Measurements from ENCODE around the gene STX5. TPM values are rescaled to one million over a fixed set of nuclear protein-coding genes. Genes with fewer than 3 reads are reported as not detected.
"Not testable (repeated sequence)": the region's sequence is repeated elsewhere in the genome, so short reads cannot be mapped to it uniquely, and the experiment has no call there.

The STX5 gene
- total RNA-seq, 4 donors from 2014 or later: 15.3 to 62.5 (median 30.2) TPM

DNA sequence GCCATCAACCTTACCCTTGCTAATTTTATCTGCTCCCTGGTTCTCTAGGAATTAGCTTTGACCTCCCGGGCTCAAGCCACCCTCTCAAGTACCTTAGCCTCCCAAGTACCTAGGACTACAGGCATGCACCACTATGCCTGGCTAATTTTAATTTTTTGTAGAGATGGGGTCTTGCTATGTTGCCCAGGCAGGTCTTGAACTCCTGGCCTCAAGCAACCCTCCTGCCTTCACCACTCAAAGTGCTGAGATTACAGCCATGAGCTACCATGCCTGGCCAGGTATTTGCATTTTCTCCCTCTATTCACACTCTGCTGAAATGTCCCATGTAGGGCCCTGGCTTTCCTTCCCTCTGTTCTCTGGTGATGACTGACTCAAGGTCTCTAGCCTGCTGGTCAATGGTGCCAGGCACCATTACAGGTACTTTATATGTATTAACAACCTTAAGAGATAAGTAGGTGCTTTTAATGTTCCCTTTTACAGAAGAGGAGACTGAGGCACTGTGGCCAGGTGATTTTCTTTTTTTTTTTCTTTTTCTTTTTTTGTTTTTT is 16.0 kb upstream of the STX5 start:
- TF ChIP-seq, protein P1, sequence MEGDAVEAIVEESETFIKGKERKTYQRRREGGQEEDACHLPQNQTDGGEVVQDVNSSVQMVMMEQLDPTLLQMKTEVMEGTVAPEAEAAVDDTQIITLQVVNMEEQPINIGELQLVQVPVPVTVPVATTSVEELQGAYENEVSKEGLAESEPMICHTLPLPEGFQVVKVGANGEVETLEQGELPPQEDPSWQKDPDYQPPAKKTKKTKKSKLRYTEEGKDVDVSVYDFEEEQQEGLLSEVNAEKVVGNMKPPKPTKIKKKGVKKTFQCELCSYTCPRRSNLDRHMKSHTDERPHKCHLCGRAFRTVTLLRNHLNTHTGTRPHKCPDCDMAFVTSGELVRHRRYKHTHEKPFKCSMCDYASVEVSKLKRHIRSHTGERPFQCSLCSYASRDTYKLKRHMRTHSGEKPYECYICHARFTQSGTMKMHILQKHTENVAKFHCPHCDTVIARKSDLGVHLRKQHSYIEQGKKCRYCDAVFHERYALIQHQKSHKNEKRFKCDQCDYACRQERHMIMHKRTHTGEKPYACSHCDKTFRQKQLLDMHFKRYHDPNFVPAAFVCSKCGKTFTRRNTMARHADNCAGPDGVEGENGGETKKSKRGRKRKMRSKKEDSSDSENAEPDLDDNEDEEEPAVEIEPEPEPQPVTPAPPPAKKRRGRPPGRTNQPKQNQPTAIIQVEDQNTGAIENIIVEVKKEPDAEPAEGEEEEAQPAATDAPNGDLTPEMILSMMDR (IDR thresholded peaks at IDR 0.05): no peak
- TF ChIP-seq POLR2A (IDR thresholded peaks at IDR 0.05) (no peak), POLR2AphosphoS5 (IDR thresholded peaks at IDR 0.05) (no peak), EP300 (IDR thresholded peaks at IDR 0.05; ENCODE audit: low read depth) (no peak)
- no peaks in the 10 kb centered on the region for H3K9me3 ChIP-seq
- H3K27me3 ChIP-seq: no peaks in the 10 kb centered on the region
- intact Hi-C loops (cut with DNase I; ENCODE audit: low total_unique reads): no loop called here
- 92% methylated on average over 1 of the region's 1 CpG; no CpG with 5 or more reads in 1 of the 2 donors for WGBS, 2 donors (ENCODE audit: low coverage in 1 of 2)
- in situ Hi-C loops (cut with MboI; ENCODE audit: low pct_ligation_motif_present in 1 of 4, low pct_unique_long_range_greater_than_20kb in 1 of 4, low sequenced_read_pairs in 3 of 4): no loop called here
- no peak for DNase-seq
- H3K4me1 ChIP-seq: peaks cover 0 to 3% (median 1%) of the 10 kb centered on the region in 4 donors
- H3K4me3 ChIP-seq: no peak overlapping the region
- H3K36me3 ChIP-seq: peaks cover 0 to 13% (median 5%) of the 10 kb centered on the region in 4 donors
- no peak overlapping the region for H3K27ac ChIP-seq

DNA sequence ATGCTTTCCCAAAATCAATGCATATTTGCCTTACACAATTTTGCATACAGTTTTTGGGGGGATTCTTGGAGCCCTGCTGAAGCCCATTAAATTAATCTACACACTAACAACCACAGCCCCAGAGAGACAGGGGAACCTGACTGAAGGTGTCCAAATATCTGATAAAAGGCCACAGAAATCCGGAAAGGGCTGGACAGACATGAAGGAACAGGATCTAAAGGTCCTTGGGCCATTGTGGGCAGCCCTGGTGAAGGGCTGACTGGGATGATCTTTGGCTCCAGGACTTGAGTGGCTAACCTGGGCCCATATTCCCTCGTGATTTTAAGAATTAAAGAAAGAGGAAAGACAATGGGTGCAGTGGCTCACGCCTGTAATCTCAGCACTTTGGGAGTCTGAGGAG is 14.3 kb upstream of the STX5 start:
- intact Hi-C loops (cut with DNase I; ENCODE audit: low total_unique reads): no loop called here
- 85 to 94% methylated on average over 2 to 3 of the region's 3 CpGs for WGBS, 2 donors (ENCODE audit: low coverage in 1 of 2)

DNA sequence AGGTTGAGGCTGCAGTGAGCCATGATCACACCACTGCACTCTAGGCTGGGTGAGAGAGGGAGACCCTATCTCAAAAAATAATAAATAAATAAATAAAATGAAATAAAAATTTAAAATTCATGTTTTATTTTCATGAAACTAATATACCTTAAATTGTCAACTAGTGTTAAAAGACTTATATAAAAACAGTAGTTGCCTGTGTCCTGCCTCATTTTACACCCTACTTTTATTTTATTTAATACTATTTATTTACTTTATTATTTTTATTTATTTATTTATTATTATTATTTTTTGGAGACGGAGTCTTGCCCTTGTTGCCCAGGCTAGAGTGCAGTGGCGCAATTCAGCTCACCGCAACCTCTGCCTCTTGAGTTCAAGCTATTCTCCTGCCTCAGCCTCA is 12.3 kb upstream of the STX5 start:
- no peaks in the 10 kb centered on the region for H3K27me3 ChIP-seq
- in situ Hi-C loops (cut with MboI; ENCODE audit: low pct_ligation_motif_present in 1 of 4, low pct_unique_long_range_greater_than_20kb in 1 of 4, low sequenced_read_pairs in 3 of 4) (no loop called here), intact Hi-C loops (cut with DNase I; ENCODE audit: low total_unique reads) (no loop called here)
- no peaks in the 10 kb centered on the region for H3K36me3 ChIP-seq
- TF ChIP-seq, protein P1 (IDR thresholded peaks at IDR 0.05): no peak
- peaks cover 6 to 16% (median 11%) of the 10 kb centered on the region in 4 donors for H3K4me1 ChIP-seq
- no peak for DNase-seq
- WGBS, 2 donors (ENCODE audit: low coverage in 1 of 2): 96 to 97% methylated on average over 3 of the region's 3 CpGs
- no peak overlapping the region for H3K4me3 ChIP-seq
- no peaks in the 10 kb centered on the region for H3K9me3 ChIP-seq
- no peak overlapping the region for H3K27ac ChIP-seq

More for the DNA sequence above, 14.3 kb upstream of the STX5 start:
- DNase-seq: no peak
- Histone ChIP-seq H3K36me3 (no peaks in the 10 kb centered on the region), H3K27ac (no peak overlapping the region), H3K4me3 (no peak overlapping the region), H3K27me3 (no peaks in the 10 kb centered on the region), H3K9me3 (no peaks in the 10 kb centered on the region), H3K4me1 (peaks cover 6 to 11% (median 10%) of the 10 kb centered on the region in 4 donors)
- in situ Hi-C loops (cut with MboI; ENCODE audit: low pct_ligation_motif_present in 1 of 4, low pct_unique_long_range_greater_than_20kb in 1 of 4, low sequenced_read_pairs in 3 of 4): no loop called here
- TF ChIP-seq POLR2A (IDR thresholded peaks at IDR 0.05) (no peak), POLR2AphosphoS5 (IDR thresholded peaks at IDR 0.05) (no peak), EP300 (IDR thresholded peaks at IDR 0.05; ENCODE audit: low read depth) (no peak)
- TF ChIP-seq, protein P1 (IDR thresholded peaks at IDR 0.05): no peak

GRCh38 chr11:62843466-62843865 is 11.6 kb upstream of the STX5 start:
- in situ Hi-C loops (cut with MboI; ENCODE audit: low pct_ligation_motif_present in 1 of 4, low pct_unique_long_range_greater_than_20kb in 1 of 4, low sequenced_read_pairs in 3 of 4) (no loop called here), intact Hi-C loops (cut with DNase I; ENCODE audit: low total_unique reads) (no loop called here)
- no peaks in the 10 kb centered on the region for H3K36me3 ChIP-seq
- peaks cover 6 to 23% (median 16%) of the 10 kb centered on the region in 4 donors for H3K4me1 ChIP-seq
- H3K4me3 ChIP-seq: no peak overlapping the region
- 94 to 98% methylated on average over 3 of the region's 3 CpGs for WGBS, 2 donors (ENCODE audit: low coverage in 1 of 2)
- no peak overlapping the region for H3K27ac ChIP-seq
- no peaks in the 10 kb centered on the region for H3K27me3 ChIP-seq
- TF ChIP-seq POLR2A (IDR thresholded peaks at IDR 0.05) (no peak), POLR2AphosphoS5 (IDR thresholded peaks at IDR 0.05) (no peak), EP300 (IDR thresholded peaks at IDR 0.05; ENCODE audit: low read depth) (no peak)
- TF ChIP-seq, protein P1 (IDR thresholded peaks at IDR 0.05): no peak
- DNase-seq: no peak
- H3K9me3 ChIP-seq: no peaks in the 10 kb centered on the region

DNA sequence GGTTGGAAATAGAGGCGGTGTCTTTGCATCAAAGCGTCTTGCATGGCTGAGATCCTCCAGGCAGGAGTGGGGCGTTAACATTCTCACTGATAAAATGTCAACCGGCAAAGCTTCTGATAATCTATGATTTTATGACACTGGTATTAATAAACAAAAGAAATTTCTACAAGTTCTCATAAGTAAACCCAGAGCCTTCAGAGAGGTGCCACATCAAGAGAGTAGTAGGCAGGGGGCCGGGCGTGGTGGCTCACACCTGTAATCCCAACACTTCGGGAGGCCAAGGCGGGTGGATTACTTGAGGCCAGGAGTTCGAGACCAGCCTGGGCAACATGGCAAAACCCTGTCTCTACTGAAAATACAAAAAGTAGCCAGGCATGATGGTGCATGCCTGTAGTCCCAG is 11.0 kb upstream of the STX5 start:
- H3K36me3 ChIP-seq; in situ Hi-C loops (cut with MboI; ENCODE audit: low pct_ligation_motif_present in 1 of 4, low pct_unique_long_range_greater_than_20kb in 1 of 4, low sequenced_read_pairs in 3 of 4); H3K9me3 ChIP-seq; H3K27me3 ChIP-seq; DNase-seq; intact Hi-C loops (cut with DNase I; ENCODE audit: low total_unique reads); H3K4me3 ChIP-seq: not testable (repeated sequence)
- H3K4me1 ChIP-seq: peaks cover 6 to 29% (median 21%) of the 10 kb centered on the region in 4 donors
- H3K27ac ChIP-seq: peak overlapping the region; percentile 97 to 99 (median 97)
- WGBS, 2 donors (ENCODE audit: low coverage in 1 of 2): 86 to 90% methylated on average over 7 to 9 of the region's 9 CpGs

Measured in transverse colon (tissue), 4 donors.